ENCODE results near the gene RASAL3.

GRCh38 chr19:15412832-15413231 lies 51.5 kb downstream of the RASAL3 start:
- TF ChIP-seq SUZ12 (IDR thresholded peaks at IDR 0.05; ENCODE audit: extremely low read depth, insufficient read depth, insufficient read length) (no peak), ZNF274 (IDR thresholded peaks at IDR 0.05; ENCODE audit: low read depth, low read length) (no peak), YY1 (IDR thresholded peaks at IDR 0.05; ENCODE audit: insufficient read depth, insufficient read length) (no peak)
